CD4-positive, alpha-beta T cell (primary cell): ENCODE results near the gene INPP5A. TPM values are rescaled to one million over a fixed set of nuclear protein-coding genes. Genes with fewer than 3 reads are reported as not detected.
A peak's percentile ranks its signal among the peaks of the same experiment; 100 is the strongest.

Source experiments
- ATAC-seq: fragments of 200-7000 bp; cut with Tn5 transposase; one replicate; pipeline ENCODE4 v1.10.0; 2022; ENCODE audit warnings: mild to moderate bottlenecking; ENCODE audit not compliant: poor library complexity
- CTCF ChIA-PET: fragments of 350-600 bp; sonication (Branson Sonifier 250); formaldehyde crosslinking; loops from one replicate; lab custom pipeline; 2021; ENCODE audit warnings: antibody characterized with exemption, inconsistent platforms; lab: Charles Lee
- POLR2A ChIA-PET: fragments of 350-600 bp; sonication (Branson Sonifier 250); formaldehyde crosslinking; loops from one replicate; lab custom pipeline; 2021; ENCODE audit warnings: antibody characterized with exemption, inconsistent platforms; lab: Charles Lee
- DNase-seq, 14 experiments: peaks; one replicate each; pipeline ENCODE4 v3.0.0-alpha.2; 2013 to 2020; ENCODE audit warnings: mixed read lengths in 2 of 14
- H3K27ac ChIP-seq, 2 donors: one replicate each; pipeline versions ENCODE4 v1.5.1 to v1.7.0; 2013; ENCODE audit warnings: low read length in 2 of 2, low read depth in 1 of 2, mild to moderate bottlenecking in 1 of 2
- H3K27me3 ChIP-seq, 2 experiments: 1 replicate in 1 of 2; 2 replicates in 1 of 2; pipeline versions ENCODE4 v1.6.1 to v1.7.0; 2013; ENCODE audit warnings: low read length in 2 of 2, control low read depth in 1 of 2, mild to moderate bottlenecking in 1 of 2, moderate library complexity in 1 of 2; ENCODE audit not compliant: insufficient read depth in 2 of 2, control insufficient read depth in 1 of 2
- H3K36me3 ChIP-seq: one replicate; pipeline ENCODE4 v1.6.1; 2013; ENCODE audit warnings: low read length, control low read depth; ENCODE audit not compliant: insufficient read depth
- H3K4me1 ChIP-seq: one replicate; pipeline ENCODE4 v1.6.1; 2013; ENCODE audit warnings: low read length, control low read depth; ENCODE audit not compliant: insufficient read depth
- H3K4me3 ChIP-seq: one replicate; pipeline ENCODE4 v1.5.1; 2013; ENCODE audit warnings: mild to moderate bottlenecking, low read length, moderate library complexity
- H3K9me3 ChIP-seq, 2 experiments: 1 replicate in 1 of 2; 2 replicates in 1 of 2; pipeline versions ENCODE4 v1.6.1 to v1.7.0; 2013; ENCODE audit warnings: low read length in 2 of 2, mild to moderate bottlenecking in 2 of 2, control low read depth in 1 of 2, moderate library complexity in 1 of 2; ENCODE audit not compliant: control insufficient read depth in 1 of 2, insufficient read depth in 1 of 2
- H3K27ac Mint-ChIP-seq: one replicate; pipeline ENCODE4 v1.8.0; 2020; ENCODE audit warnings: mixed read lengths
- H3K27me3 Mint-ChIP-seq: one replicate; pipeline ENCODE4 v1.8.0; 2021; ENCODE audit warnings: mixed read lengths
- H3K36me3 Mint-ChIP-seq: one replicate; pipeline ENCODE4 v1.8.0; 2021; ENCODE audit warnings: low read depth, mixed read lengths
- H3K4me1 Mint-ChIP-seq: one replicate; pipeline ENCODE4 v1.8.0; 2021; ENCODE audit warnings: low read depth, mixed read lengths
- H3K4me3 Mint-ChIP-seq: one replicate; pipeline ENCODE4 v1.8.0; 2020; ENCODE audit warnings: mild to moderate bottlenecking, mixed read lengths
- H3K9me3 Mint-ChIP-seq: one replicate; pipeline ENCODE4 v1.8.0; 2020; ENCODE audit warnings: mixed read lengths
- intact Hi-C, 2 experiments: fragments of 100-400 bp; cut with DNase I in 1 of 2; cut with micrococcal nuclease in 1 of 2; formaldehyde crosslinking; loops; one replicate each; pipeline versions ENCODE4 v1.15.1 to v1.9.0; 2023 to 2025; cut with DNase I, micrococcal nuclease
- total RNA-seq, 174 experiments: library from RNA in 2 of 174; stranded (reverse) in 2 of 174; gene quantifications; one replicate each; pipeline ENCODE4 v1.2.3 and lab custom pipeline; 2021 to 2026
- TF ChIP-seq, protein P1 (sequence below): fragments of 200-600 bp; IDR thresholded peaks from one replicate; pipeline ENCODE4 v1.8.0; 2022; ENCODE audit warnings: antibody characterized with exemption, mild to moderate bottlenecking

The INPP5A gene
- total RNA-seq, 2 experiments from 2014 or later = 22.0 to 24.8 TPM

- TF ChIP-seq, protein P1, sequence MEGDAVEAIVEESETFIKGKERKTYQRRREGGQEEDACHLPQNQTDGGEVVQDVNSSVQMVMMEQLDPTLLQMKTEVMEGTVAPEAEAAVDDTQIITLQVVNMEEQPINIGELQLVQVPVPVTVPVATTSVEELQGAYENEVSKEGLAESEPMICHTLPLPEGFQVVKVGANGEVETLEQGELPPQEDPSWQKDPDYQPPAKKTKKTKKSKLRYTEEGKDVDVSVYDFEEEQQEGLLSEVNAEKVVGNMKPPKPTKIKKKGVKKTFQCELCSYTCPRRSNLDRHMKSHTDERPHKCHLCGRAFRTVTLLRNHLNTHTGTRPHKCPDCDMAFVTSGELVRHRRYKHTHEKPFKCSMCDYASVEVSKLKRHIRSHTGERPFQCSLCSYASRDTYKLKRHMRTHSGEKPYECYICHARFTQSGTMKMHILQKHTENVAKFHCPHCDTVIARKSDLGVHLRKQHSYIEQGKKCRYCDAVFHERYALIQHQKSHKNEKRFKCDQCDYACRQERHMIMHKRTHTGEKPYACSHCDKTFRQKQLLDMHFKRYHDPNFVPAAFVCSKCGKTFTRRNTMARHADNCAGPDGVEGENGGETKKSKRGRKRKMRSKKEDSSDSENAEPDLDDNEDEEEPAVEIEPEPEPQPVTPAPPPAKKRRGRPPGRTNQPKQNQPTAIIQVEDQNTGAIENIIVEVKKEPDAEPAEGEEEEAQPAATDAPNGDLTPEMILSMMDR = no peak
- H3K4me3 ChIP-seq = no peak overlapping the region
- H3K27me3 ChIP-seq = no peaks in the 10 kb centered on the region
- Mint-ChIP-seq H3K36me3 (peaks cover 30% of the 10 kb centered on the region), H3K27ac (no peak overlapping the region), H3K4me1 (peaks cover 4% of the 10 kb centered on the region), H3K9me3 (no peaks in the 10 kb centered on the region), H3K27me3 (no peaks in the 10 kb centered on the region), H3K4me3 (no peak overlapping the region)
- H3K4me1 ChIP-seq = peaks cover 9% of the 10 kb centered on the region
- no peak overlapping the region for H3K27ac ChIP-seq
- peaks cover 0 to 5% of the 10 kb centered on the region in 2 experiments for H3K9me3 ChIP-seq
- no peak for ATAC-seq
- ChIA-PET POLR2A (no interaction called here), CTCF (no interaction called here)
- peak in 1 of 14 experiments; percentile 11 for DNase-seq
- intact Hi-C loops = no loop called here
- peaks cover 37% of the 10 kb centered on the region for H3K36me3 ChIP-seq
Observed at GRCh38 chr10:132650611-132651250, 113.1 kb downstream of the INPP5A start.

- no peaks in the 10 kb centered on the region for H3K9me3 Mint-ChIP-seq
- TF ChIP-seq, protein P1 = no peak
- no peak overlapping the region for H3K4me3 ChIP-seq
- H3K27me3 Mint-ChIP-seq = no peaks in the 10 kb centered on the region
- peaks cover 30% of the 10 kb centered on the region for H3K36me3 Mint-ChIP-seq
- H3K27me3 ChIP-seq = no peaks in the 10 kb centered on the region
- POLR2A ChIA-PET = no interaction called here
- DNase-seq (peak in 1 of 14 experiments; percentile 15), ATAC-seq (no peak)
- no peak overlapping the region for H3K27ac Mint-ChIP-seq
- CTCF ChIA-PET = no interaction called here
- peaks cover 34% of the 10 kb centered on the region for H3K36me3 ChIP-seq
- peaks cover 9% of the 10 kb centered on the region for H3K4me1 ChIP-seq
- H3K9me3 ChIP-seq = peaks cover 0 to 5% of the 10 kb centered on the region in 2 experiments
- H3K4me3 Mint-ChIP-seq = no peak overlapping the region
- intact Hi-C loops = no loop called here
- H3K27ac ChIP-seq = no peak overlapping the region
- peaks cover 4% of the 10 kb centered on the region for H3K4me1 Mint-ChIP-seq
Observed at GRCh38 chr10:132651511-132652029, 114.0 kb downstream of the INPP5A start.

DNA sequence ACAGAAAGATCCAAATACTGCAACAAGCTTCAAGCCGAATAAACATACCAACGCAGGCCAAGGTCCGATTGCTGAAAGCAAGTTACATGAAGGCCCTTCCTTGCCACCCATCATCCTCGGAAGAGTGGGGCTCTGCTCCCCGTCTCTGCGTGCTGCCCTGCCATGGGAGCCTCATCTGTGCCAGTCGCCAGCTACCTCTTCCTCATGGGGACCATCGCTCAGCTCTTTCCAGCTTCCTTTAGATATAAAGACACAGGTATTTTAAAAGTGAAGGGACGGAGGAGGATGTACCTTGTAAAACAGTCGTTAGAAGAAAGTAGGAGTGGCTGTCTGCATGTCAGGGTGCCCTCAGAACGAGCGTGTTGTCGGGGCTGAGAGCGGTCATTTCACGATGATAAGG is 114.9 kb downstream of the INPP5A start:
- Mint-ChIP-seq H3K27ac (no peak overlapping the region), H3K9me3 (no peaks in the 10 kb centered on the region), H3K36me3 (peaks cover 26% of the 10 kb centered on the region), H3K4me1 (peaks cover 4% of the 10 kb centered on the region), H3K4me3 (no peak overlapping the region), H3K27me3 (no peaks in the 10 kb centered on the region)
- peaks cover 9% of the 10 kb centered on the region for H3K4me1 ChIP-seq
- no peaks in the 10 kb centered on the region for H3K27me3 ChIP-seq
- TF ChIP-seq, protein P1 = no peak
- DNase-seq (no peak), ATAC-seq (no peak)
- POLR2A ChIA-PET = no interaction called here
- no peak overlapping the region for H3K4me3 ChIP-seq
- H3K36me3 ChIP-seq = peaks cover 34% of the 10 kb centered on the region
- no peak overlapping the region for H3K27ac ChIP-seq
- H3K9me3 ChIP-seq = peaks cover 0 to 5% of the 10 kb centered on the region in 2 experiments
- intact Hi-C loops = no loop called here
- CTCF ChIA-PET = no interaction called here
